Dendritic cell treated with granulocyte-macrophage colony-stimulating factor and Interleukin-4, amounts not matched to agents 40 ng/mL and 50 ng/mL, for 4 days (primary cell): ENCODE measurements around the gene RAVER1.

ENCODE experiments used
- H3K27ac Mint-ChIP-seq: one replicate; pipeline ENCODE4 v1.8.0; 2022; ENCODE audit warnings: mild to moderate bottlenecking, mixed read lengths
- H3K27me3 Mint-ChIP-seq: one replicate; pipeline ENCODE4 v1.8.0; 2022; ENCODE audit warnings: mild to moderate bottlenecking, mixed read lengths
- H3K36me3 Mint-ChIP-seq: one replicate; pipeline ENCODE4 v1.8.0; 2022; ENCODE audit warnings: low read depth, mixed read lengths
- H3K4me1 Mint-ChIP-seq: one replicate; pipeline ENCODE4 v1.8.0; 2022; ENCODE audit warnings: low read depth, mixed read lengths
- H3K4me3 Mint-ChIP-seq: one replicate; pipeline ENCODE4 v1.8.0; 2022; ENCODE audit warnings: mild to moderate bottlenecking, moderate library complexity, mixed read lengths
- H3K9me3 Mint-ChIP-seq: one replicate; pipeline ENCODE4 v1.8.0; 2022; ENCODE audit warnings: mixed read lengths
- intact Hi-C: fragments of 100-400 bp; cut with micrococcal nuclease; formaldehyde crosslinking; loops from one replicate; pipeline ENCODE4 v1.15.0; 2022

The RAVER1 gene

GRCh38 chr19:10334588-10335351 lies 1.4 kb upstream of the RAVER1 start:
- H3K4me1 Mint-ChIP-seq: peaks cover 60% of the 10 kb centered on the region
- H3K9me3 Mint-ChIP-seq: no peaks in the 10 kb centered on the region
- H3K36me3 Mint-ChIP-seq: peaks cover 30% of the 10 kb centered on the region
- H3K4me3 Mint-ChIP-seq: no peak overlapping the region
- no peaks in the 10 kb centered on the region for H3K27me3 Mint-ChIP-seq
- intact Hi-C loops: loop anchor here (5.0 kb wide), 1 partner anchor 42 kb away; no protein-coding TSS in a partner anchor
- peak overlapping the region; percentile 92 for H3K27ac Mint-ChIP-seq

GRCh38 chr19:10333758-10334587 lies 644 bp upstream of the RAVER1 start:
- H3K9me3 Mint-ChIP-seq: no peaks in the 10 kb centered on the region
- H3K27ac Mint-ChIP-seq: peak overlapping the region; percentile 92
- peak overlapping the region; percentile 94 for H3K4me3 Mint-ChIP-seq
- no peaks in the 10 kb centered on the region for H3K27me3 Mint-ChIP-seq
- peaks cover 52% of the 10 kb centered on the region for H3K4me1 Mint-ChIP-seq
- intact Hi-C loops: loop anchor here (5.0 kb wide), 1 partner anchor 42 kb away; no protein-coding TSS in a partner anchor
- peaks cover 38% of the 10 kb centered on the region for H3K36me3 Mint-ChIP-seq

DNA sequence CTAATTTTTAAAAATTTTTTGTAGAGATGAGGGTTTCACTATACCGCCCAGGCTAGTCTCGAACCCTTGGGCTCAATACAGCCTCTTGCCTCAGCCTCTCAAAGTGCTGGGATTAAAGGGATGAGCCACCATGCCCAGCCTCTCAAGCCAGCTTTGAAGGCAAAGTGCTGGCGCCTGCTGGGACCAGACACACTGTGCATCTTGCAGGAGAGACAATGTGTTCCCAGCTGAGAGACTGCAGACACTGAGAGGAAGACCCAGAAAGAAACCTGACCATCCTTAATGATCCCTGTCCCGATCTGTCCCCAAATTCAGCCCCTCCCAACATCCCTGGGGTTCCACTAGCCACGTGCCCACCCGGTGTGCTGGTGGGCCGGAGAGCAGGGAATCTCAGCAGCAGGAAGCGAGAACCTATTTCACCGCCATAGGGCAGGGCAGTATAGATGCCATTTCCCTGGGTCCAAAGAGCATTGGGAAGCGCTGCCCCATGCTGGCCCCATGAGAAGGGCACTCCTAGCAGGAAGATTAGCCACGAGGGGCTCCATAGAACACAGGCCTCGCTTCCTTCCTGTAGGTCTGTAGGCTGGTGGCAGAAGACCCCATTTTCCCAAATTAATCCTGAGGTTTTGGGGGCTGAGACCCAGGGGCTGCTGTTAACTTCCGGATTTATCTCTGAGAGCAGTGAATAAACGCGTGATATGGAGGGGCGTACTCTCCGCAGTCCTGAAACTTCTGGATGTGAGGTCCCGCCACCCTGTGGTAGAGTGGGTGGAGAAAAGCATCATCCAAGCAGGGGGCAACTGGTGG lies 968 bp downstream of the RAVER1 start:
- peak overlapping the region; percentile 92 for H3K27ac Mint-ChIP-seq
- peaks cover 54% of the 10 kb centered on the region for H3K36me3 Mint-ChIP-seq
- peaks cover 40% of the 10 kb centered on the region for H3K4me1 Mint-ChIP-seq
- no peaks in the 10 kb centered on the region for H3K9me3 Mint-ChIP-seq
- H3K27me3 Mint-ChIP-seq: no peaks in the 10 kb centered on the region
- intact Hi-C loops: loop anchor here (5.0 kb wide), 1 partner anchor 40 kb away; no protein-coding TSS in a partner anchor
- peak overlapping the region; percentile 94 for H3K4me3 Mint-ChIP-seq

DNA sequence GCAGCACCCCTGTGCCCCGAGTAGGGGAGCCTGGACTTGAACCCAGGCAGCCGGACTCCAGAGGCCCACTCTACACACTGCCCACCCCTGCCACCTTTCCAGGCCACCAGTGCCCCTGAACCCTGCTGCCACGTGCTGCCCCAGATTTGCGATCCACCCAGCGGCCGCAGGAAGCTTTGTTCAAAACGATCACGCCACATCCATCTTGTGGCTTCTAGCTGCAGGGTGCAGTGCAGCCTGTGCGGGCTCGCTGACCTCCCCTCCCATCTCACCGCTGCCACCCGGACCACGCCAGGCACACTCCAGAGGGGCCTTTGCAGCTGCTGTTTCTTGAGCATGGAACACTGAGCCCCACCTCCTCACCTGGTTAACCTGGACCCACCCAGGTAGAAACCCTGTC lies 3.8 kb downstream of the RAVER1 start:
- Mint-ChIP-seq H3K27ac (no peak overlapping the region), H3K4me1 (peaks cover 26% of the 10 kb centered on the region), H3K36me3 (peaks cover 72% of the 10 kb centered on the region), H3K9me3 (no peaks in the 10 kb centered on the region), H3K4me3 (no peak overlapping the region), H3K27me3 (no peaks in the 10 kb centered on the region)
- intact Hi-C loops: no loop called here

GRCh38 chr19:10328558-10329429 lies 4.5 kb downstream of the RAVER1 start:
- no peaks in the 10 kb centered on the region for H3K27me3 Mint-ChIP-seq
- H3K36me3 Mint-ChIP-seq: peaks cover 79% of the 10 kb centered on the region
- peaks cover 19% of the 10 kb centered on the region for H3K4me1 Mint-ChIP-seq
- no peak overlapping the region for H3K27ac Mint-ChIP-seq
- no peak overlapping the region for H3K4me3 Mint-ChIP-seq
- no peaks in the 10 kb centered on the region for H3K9me3 Mint-ChIP-seq
- intact Hi-C loops: no loop called here

GRCh38 chr19:10327793-10328192 lies 5.5 kb downstream of the RAVER1 start:
- intact Hi-C loops: no loop called here
- Mint-ChIP-seq H3K27ac (peak overlapping the region; percentile 45), H3K9me3 (no peaks in the 10 kb centered on the region), H3K27me3 (no peaks in the 10 kb centered on the region), H3K4me1 (peaks cover 12% of the 10 kb centered on the region), H3K36me3 (peaks cover 79% of the 10 kb centered on the region), H3K4me3 (no peak overlapping the region)

DNA sequence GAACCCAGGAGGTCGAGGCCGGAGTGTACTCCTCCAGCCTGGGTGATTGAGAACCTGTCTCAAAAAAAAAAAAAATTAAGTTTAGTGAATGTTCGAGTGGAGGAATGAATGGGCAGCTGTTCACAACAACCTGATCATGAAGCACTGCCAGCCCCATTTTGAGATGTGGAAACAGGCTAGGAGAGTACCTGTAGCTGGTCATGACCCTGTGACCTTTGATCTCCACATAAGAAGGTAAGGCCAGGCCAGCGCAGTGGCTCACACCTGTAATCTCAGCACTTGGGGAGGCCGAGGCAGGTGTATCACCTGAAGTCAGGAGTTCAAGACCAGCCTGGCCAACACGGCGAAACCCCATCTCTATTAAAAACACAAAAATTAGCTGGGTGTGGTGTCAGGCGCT lies 7.6 kb downstream of the RAVER1 start:
- Mint-ChIP-seq H3K27me3 (no peaks in the 10 kb centered on the region), H3K4me3 (no peak overlapping the region), H3K9me3 (no peaks in the 10 kb centered on the region), H3K4me1 (no peaks in the 10 kb centered on the region), H3K27ac (no peak overlapping the region), H3K36me3 (peaks cover 98% of the 10 kb centered on the region)
- intact Hi-C loops: no loop called here

DNA sequence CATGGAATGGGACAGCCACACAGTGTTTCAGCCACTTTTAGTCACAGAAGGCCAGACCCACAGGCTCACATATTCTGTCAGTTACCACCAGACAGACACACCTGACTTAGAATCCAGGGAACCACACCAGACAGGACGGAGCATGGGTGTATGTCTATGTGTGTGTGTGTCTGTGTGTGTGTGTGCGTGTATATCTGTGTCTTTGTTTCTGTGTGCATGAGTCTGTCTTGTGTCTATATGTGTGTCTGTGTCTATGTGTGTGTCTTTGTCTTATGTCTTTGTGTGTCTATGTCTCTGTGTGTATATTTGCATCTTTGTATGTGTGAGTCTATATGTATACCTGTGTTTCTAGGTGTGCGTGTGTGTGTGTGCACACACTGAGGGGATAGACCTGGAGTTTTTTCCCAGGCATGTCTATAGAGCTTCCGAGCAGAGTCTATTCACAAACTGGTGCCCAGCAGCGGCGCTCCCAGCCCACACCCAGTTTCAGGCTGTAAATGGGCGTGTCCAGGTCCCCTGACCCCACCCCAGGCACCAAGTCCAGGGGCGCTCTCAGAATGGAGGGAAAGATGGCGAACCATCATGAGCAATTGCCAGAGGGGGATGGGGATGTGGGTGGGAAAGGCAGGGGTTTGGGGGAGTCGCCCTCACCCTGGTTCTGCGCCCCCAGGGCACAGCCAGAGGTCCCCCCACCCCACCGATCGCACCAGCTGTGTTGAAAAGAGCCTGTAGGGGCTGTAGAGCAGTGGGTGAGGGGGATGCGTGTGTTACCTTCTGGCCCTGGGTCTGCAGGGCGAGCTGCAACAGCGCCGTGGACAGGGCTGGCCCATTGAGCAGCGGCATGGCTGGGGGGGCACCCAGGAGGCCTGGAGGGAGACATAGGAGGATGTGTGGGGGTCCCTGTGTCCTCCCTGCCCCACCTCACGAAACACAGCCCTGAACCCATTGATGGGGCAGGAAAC lies 11.2 kb downstream of the RAVER1 start:
- Mint-ChIP-seq H3K27ac (no peak overlapping the region), H3K27me3 (no peaks in the 10 kb centered on the region), H3K36me3 (peaks cover 100% of the 10 kb centered on the region), H3K9me3 (no peaks in the 10 kb centered on the region), H3K4me1 (no peaks in the 10 kb centered on the region), H3K4me3 (no peak overlapping the region)
- intact Hi-C loops: no loop called here

- intact Hi-C loops: no loop called here
Observed at GRCh38 chr19:10321417-10321797, 11.9 kb downstream of the RAVER1 start.

GRCh38 chr19:10320602-10321416 lies 12.5 kb downstream of the RAVER1 start:
- Mint-ChIP-seq H3K9me3 (no peaks in the 10 kb centered on the region), H3K27me3 (no peaks in the 10 kb centered on the region), H3K4me1 (no peaks in the 10 kb centered on the region), H3K4me3 (no peak overlapping the region), H3K27ac (no peak overlapping the region), H3K36me3 (peaks cover 100% of the 10 kb centered on the region)
- intact Hi-C loops: no loop called here

More at GRCh38 chr19:10321417-10321797, 11.9 kb downstream of the RAVER1 start:
- H3K36me3 Mint-ChIP-seq: peaks cover 100% of the 10 kb centered on the region
- H3K27me3 Mint-ChIP-seq: no peaks in the 10 kb centered on the region
- no peaks in the 10 kb centered on the region for H3K9me3 Mint-ChIP-seq
- H3K4me3 Mint-ChIP-seq: no peak overlapping the region
- H3K27ac Mint-ChIP-seq: no peak overlapping the region
- H3K4me1 Mint-ChIP-seq: no peaks in the 10 kb centered on the region

GRCh38 chr19:10318807-10319682 lies 14.3 kb downstream of the RAVER1 start:
- no peaks in the 10 kb centered on the region for H3K9me3 Mint-ChIP-seq
- peaks cover 14% of the 10 kb centered on the region for H3K4me1 Mint-ChIP-seq
- H3K27ac Mint-ChIP-seq: no peak overlapping the region
- H3K4me3 Mint-ChIP-seq: no peak overlapping the region
- no peaks in the 10 kb centered on the region for H3K27me3 Mint-ChIP-seq
- peaks cover 90% of the 10 kb centered on the region for H3K36me3 Mint-ChIP-seq
- intact Hi-C loops: no loop called here
